Spleen (tissue), 11 donors: Measurements from ENCODE around the gene OR9A4. TPM values are rescaled to one million over a fixed set of nuclear protein-coding genes. Genes with fewer than 3 reads are reported as not detected.

ENCODE experiments used
- DNase-seq: peaks from one replicate; pipeline ENCODE4 v3.0.0-alpha.2; 2020
- H3K27ac ChIP-seq, 8 donors: fragments of 200-600 bp; sonication (generic) in 7 of 8; 1 replicate in 4 of 8; 2 replicates in 4 of 8; pipeline versions ENCODE4 v1.5.0 to v1.8.0; 2016 to 2021; ENCODE audit warnings: inconsistent platforms in 4 of 8, mild to moderate bottlenecking in 4 of 8, moderate library complexity in 1 of 8
- H3K27me3 ChIP-seq, 7 donors: fragments of 200-600 bp; sonication (generic) in 6 of 7; replicated peaks in 1 of 7; 1 replicate in 4 of 7; 2 replicates in 3 of 7; pipeline versions ENCODE4 v1.5.0 to v1.8.0; 2016 to 2021; ENCODE audit warnings: inconsistent platforms in 3 of 7, mild to moderate bottlenecking in 1 of 7
- H3K36me3 ChIP-seq, 6 donors: fragments of 200-600 bp; sonication (generic) in 5 of 6; 1 replicate in 4 of 6; 2 replicates in 2 of 6; pipeline versions ENCODE4 v1.5.0 to v1.8.0; 2016 to 2021; ENCODE audit warnings: inconsistent platforms in 2 of 6
- H3K4me1 ChIP-seq, 6 donors: fragments of 200-600 bp; sonication (generic) in 5 of 6; 1 replicate in 3 of 6; 2 replicates in 3 of 6; pipeline versions ENCODE4 v1.5.0 to v1.8.0; 2016 to 2021; ENCODE audit warnings: inconsistent platforms in 3 of 6
- H3K4me3 ChIP-seq, 8 donors: fragments of 200-600 bp; sonication (generic) in 7 of 8; 1 replicate in 4 of 8; 2 replicates in 4 of 8; pipeline versions ENCODE4 v1.5.0 to v1.8.0; 2016 to 2021; ENCODE audit warnings: inconsistent platforms in 4 of 8, mild to moderate bottlenecking in 4 of 8, moderate library complexity in 2 of 8
- H3K9me3 ChIP-seq, 8 donors: fragments of 200-600 bp; sonication (generic) in 7 of 8; 1 replicate in 4 of 8; 2 replicates in 4 of 8; pipeline versions ENCODE4 v1.5.0 to v1.8.0; 2016 to 2021; ENCODE audit warnings: inconsistent platforms in 4 of 8
- CTCF ChIP-seq, 11 experiments: fragments of 200-600 bp in 7 of 11; fragments of 450-650 bp in 4 of 11; sonication (generic) in 4 of 11; IDR thresholded peaks in 8 of 11; conservative IDR thresholded peaks in 3 of 11; 1 replicate in 7 of 11; 2 replicates in 4 of 11; pipeline versions ENCODE4 v1.4.0 to v1.8.0; 2016 to 2021; ENCODE audit warnings: antibody characterized with exemption in 11 of 11, inconsistent platforms in 4 of 11, mild to moderate bottlenecking in 1 of 11
- POLR2A ChIP-seq, 3 donors: fragments of 450-650 bp; IDR thresholded peaks; one replicate each; pipeline ENCODE4 v1.5.1; 2017; ENCODE audit warnings: antibody characterized with exemption in 3 of 3, mild to moderate bottlenecking in 1 of 3
- POLR2AphosphoS5 ChIP-seq, 3 donors: sonication (generic); formaldehyde crosslinking; IDR thresholded peaks; one replicate each; pipeline ENCODE4 v1.5.1; 2017; ENCODE audit warnings: antibody characterized with exemption in 3 of 3
- WGBS, 5 donors: extraction: QIAGEN DNeasy Blood & Tissue Kit in 3 of 5; methylation state at CpG; one replicate each; pipeline versions ENCODE4 v1.1.5 to v1.1.7; 2013 to 2018; 5-methylcytosine and 5-hydroxymethylcytosine counted together
- intact Hi-C: fragments of 100-400 bp; cut with DNase I; formaldehyde crosslinking; loops from one replicate; pipeline ENCODE4 v1.15.0; 2023; ENCODE audit warnings: low total_unique reads
- polyA plus RNA-seq, 3 donors: library from polyadenylated mRNA; stranded (reverse); fragments of 200-250 nt; gene quantifications; one replicate each; pipeline ENCODE4 v1.2.1, GENCODE V29; 2013
- total RNA-seq, 7 donors: library from RNA; depleted of rRNA in 3 of 7; stranded (reverse); fragments of >200 nt in 3 of 7; fragmentation: NEBNext Ultra II Directional in 4 of 7; extraction: Animal tissue kit (Norgen Biotek cat#: 25700) in 4 of 7; gene quantifications; one replicate each; pipeline versions ENCODE4 v1.1.0 to v1.2.1, GENCODE V29; 2016 to 2021
- donor health status: healthy with polysubstance abuse.
- donor health status: DM: no; HTN: no; CAD: no; lungs with moderate emphysema.
- donor health status: DM: no; HTN: no; CAD: no.
- donor health status: Bipolar disorder and iron deficiency.
- donor health status: healthy.
- donor health status: DM: no; HTN: no; CAD: no.
- donor health status: DM: yes; HTN: yes; CAD: no.

Gene OR9A4
- total and polyA plus RNA-seq, 10 donors, result not detected

- TF ChIP-seq POLR2AphosphoS5 (IDR thresholded peaks at IDR 0.05) (no peak), CTCF (IDR thresholded peaks at IDR 0.05 in 8 of 11, conservative IDR thresholded peaks at IDR 0.05 in 3 of 11) (no peak), POLR2A (IDR thresholded peaks at IDR 0.05) (no peak)
- no peak overlapping the region for H3K4me3 ChIP-seq
- intact Hi-C loops, result no loop called here
- 75 to 91% (median 84%) methylated on average over 3 of the region's 3 CpGs for WGBS, 5 donors
- H3K36me3 ChIP-seq, result no peaks in the 10 kb centered on the region
- DNase-seq, result no peak
- peaks cover 0 to 18% (median 0%) of the 10 kb centered on the region in 6 donors for H3K4me1 ChIP-seq
- no peak overlapping the region for H3K27ac ChIP-seq
- H3K27me3 ChIP-seq, result no peaks in the 10 kb centered on the region
- H3K9me3 ChIP-seq, result no peaks in the 10 kb centered on the region
Measured at GRCh38 chr7:141949911-141950310, 33.7 kb downstream of the OR9A4 start.

- 33 to 100% (median 70%) methylated on average over 1 of the region's 1 CpG for WGBS, 5 donors
- H3K36me3 ChIP-seq, result no peaks in the 10 kb centered on the region
- no peaks in the 10 kb centered on the region for H3K27me3 ChIP-seq
- no peak overlapping the region for H3K4me3 ChIP-seq
- peaks cover 0 to 16% (median 0%) of the 10 kb centered on the region in 6 donors for H3K4me1 ChIP-seq
- intact Hi-C loops, result no loop called here
- DNase-seq, result no peak
- no peak overlapping the region for H3K27ac ChIP-seq
- no peaks in the 10 kb centered on the region for H3K9me3 ChIP-seq
- TF ChIP-seq POLR2A (IDR thresholded peaks at IDR 0.05), result no peak
- TF ChIP-seq POLR2AphosphoS5 (IDR thresholded peaks at IDR 0.05), result no peak
- no peak for TF ChIP-seq CTCF (IDR thresholded peaks at IDR 0.05 in 8 of 11, conservative IDR thresholded peaks at IDR 0.05 in 3 of 11)
Measured at GRCh38 chr7:141950806-141951205, 34.6 kb downstream of the OR9A4 start.

GRCh38 chr7:141952461-141952860 lies 36.3 kb downstream of the OR9A4 start:
- Histone ChIP-seq H3K4me1 (peaks cover 0 to 7% (median 0%) of the 10 kb centered on the region in 6 donors), H3K27me3 (no peaks in the 10 kb centered on the region), H3K36me3 (no peaks in the 10 kb centered on the region), H3K27ac (no peak overlapping the region), H3K4me3 (no peak overlapping the region), H3K9me3 (no peaks in the 10 kb centered on the region)
- no peak for DNase-seq
- intact Hi-C loops, result no loop called here
- TF ChIP-seq POLR2AphosphoS5 (IDR thresholded peaks at IDR 0.05), result no peak
- no peak for TF ChIP-seq POLR2A (IDR thresholded peaks at IDR 0.05)
- TF ChIP-seq CTCF (IDR thresholded peaks at IDR 0.05 in 8 of 11, conservative IDR thresholded peaks at IDR 0.05 in 3 of 11), result no peak
- WGBS, 5 donors, result 50 to 90% (median 88%) methylated on average over 1 of the region's 1 CpG

GRCh38 chr7:141954334-141954733 lies 38.1 kb downstream of the OR9A4 start:
- Histone ChIP-seq H3K9me3 (no peaks in the 10 kb centered on the region), H3K4me1 (peaks cover 0 to 7% (median 0%) of the 10 kb centered on the region in 6 donors), H3K36me3 (no peaks in the 10 kb centered on the region), H3K27me3 (no peaks in the 10 kb centered on the region), H3K4me3 (no peak overlapping the region), H3K27ac (no peak overlapping the region)
- WGBS, 5 donors, result 74 to 96% (median 84%) methylated on average over 1 of the region's 1 CpG
- TF ChIP-seq CTCF (IDR thresholded peaks at IDR 0.05 in 8 of 11, conservative IDR thresholded peaks at IDR 0.05 in 3 of 11) (no peak), POLR2A (IDR thresholded peaks at IDR 0.05) (no peak), POLR2AphosphoS5 (IDR thresholded peaks at IDR 0.05) (no peak)
- intact Hi-C loops, result no loop called here
- no peak for DNase-seq
